BLaER1 (cell line): ENCODE results near the gene KRT1.

Experiments used
- H3K27ac ChIP-seq: shearing (Covaris generic); formaldehyde crosslinking; 2 replicates; pipeline ENCODE4 v1.8.1; 2022
- H3K27me3 ChIP-seq: shearing (Covaris generic); formaldehyde crosslinking; 2 replicates; pipeline ENCODE4 v1.8.1; 2022
- H3K36me3 ChIP-seq: shearing (Covaris generic); formaldehyde crosslinking; 2 replicates; pipeline ENCODE4 v1.8.1; 2022
- H3K4me1 ChIP-seq: shearing (Covaris generic); formaldehyde crosslinking; 2 replicates; pipeline ENCODE4 v1.8.1; 2022
- H3K4me2 ChIP-seq: shearing (Covaris generic); formaldehyde crosslinking; 2 replicates; pipeline ENCODE4 v1.8.1; 2022
- H3K4me3 ChIP-seq: shearing (Covaris generic); formaldehyde crosslinking; 2 replicates; pipeline ENCODE4 v1.8.1; 2022
- H3K9ac ChIP-seq: shearing (Covaris generic); formaldehyde crosslinking; 2 replicates; pipeline ENCODE4 v1.8.1; 2022
- H3K9me3 ChIP-seq: shearing (Covaris generic); formaldehyde crosslinking; 2 replicates; pipeline ENCODE4 v1.8.1; 2022
- H4K20me1 ChIP-seq: shearing (Covaris generic); formaldehyde crosslinking; 2 replicates; pipeline ENCODE4 v1.8.1; 2022
- Cebpa-rat ChIP-seq: shearing (Covaris generic); IDR thresholded peaks from 2 replicates; pipeline ENCODE4 v1.8.1; 2022

Gene KRT1

GRCh38 chr12:52691076-52691840 lies 11.1 kb upstream of the KRT1 start:
- no peak for TF ChIP-seq Cebpa-rat
- Histone ChIP-seq H3K4me3 (peak overlapping the region; percentile 59), H3K4me2 (peak overlapping the region; percentile 82), H3K27ac (no peak overlapping the region), H3K9me3 (no peaks in the 10 kb centered on the region), H4K20me1 (no peaks in the 10 kb centered on the region), H3K36me3 (no peaks in the 10 kb centered on the region), H3K27me3 (peaks cover 43% of the 10 kb centered on the region), H3K4me1 (peaks cover 9% of the 10 kb centered on the region), H3K9ac (peak overlapping the region; percentile 41; the same call in 1 of the 2 replicates)

- Histone ChIP-seq H3K4me2 (peak overlapping the region; percentile 82), H3K4me3 (peak overlapping the region; percentile 59), H3K9me3 (no peaks in the 10 kb centered on the region), H3K27me3 (peaks cover 43% of the 10 kb centered on the region), H3K27ac (no peak overlapping the region), H3K4me1 (peaks cover 9% of the 10 kb centered on the region), H3K9ac (peak overlapping the region; percentile 41; the same call in 1 of the 2 replicates), H3K36me3 (no peaks in the 10 kb centered on the region), H4K20me1 (no peaks in the 10 kb centered on the region)
- no peak for TF ChIP-seq Cebpa-rat
These were observed 10.3 kb upstream of the KRT1 start for GRCh38 chr12:52690351-52691075.

- Histone ChIP-seq H3K4me1 (peaks cover 9% of the 10 kb centered on the region), H4K20me1 (no peaks in the 10 kb centered on the region), H3K9ac (no peak overlapping the region), H3K4me2 (no peak overlapping the region), H3K9me3 (no peaks in the 10 kb centered on the region), H3K36me3 (no peaks in the 10 kb centered on the region), H3K27me3 (peaks cover 43% of the 10 kb centered on the region), H3K4me3 (no peak overlapping the region), H3K27ac (no peak overlapping the region)
- no peak for TF ChIP-seq Cebpa-rat
These were observed 9.7 kb upstream of the KRT1 start for GRCh38 chr12:52689936-52690335.

GRCh38 chr12:52689239-52689638 lies 9.0 kb upstream of the KRT1 start:
- Histone ChIP-seq H3K9ac (no peak overlapping the region), H3K4me3 (no peak overlapping the region), H3K4me1 (peaks cover 9% of the 10 kb centered on the region), H4K20me1 (no peaks in the 10 kb centered on the region), H3K4me2 (no peak overlapping the region), H3K27ac (no peak overlapping the region), H3K36me3 (no peaks in the 10 kb centered on the region), H3K9me3 (no peaks in the 10 kb centered on the region), H3K27me3 (peaks cover 43% of the 10 kb centered on the region)
- TF ChIP-seq Cebpa-rat, result no peak

DNA sequence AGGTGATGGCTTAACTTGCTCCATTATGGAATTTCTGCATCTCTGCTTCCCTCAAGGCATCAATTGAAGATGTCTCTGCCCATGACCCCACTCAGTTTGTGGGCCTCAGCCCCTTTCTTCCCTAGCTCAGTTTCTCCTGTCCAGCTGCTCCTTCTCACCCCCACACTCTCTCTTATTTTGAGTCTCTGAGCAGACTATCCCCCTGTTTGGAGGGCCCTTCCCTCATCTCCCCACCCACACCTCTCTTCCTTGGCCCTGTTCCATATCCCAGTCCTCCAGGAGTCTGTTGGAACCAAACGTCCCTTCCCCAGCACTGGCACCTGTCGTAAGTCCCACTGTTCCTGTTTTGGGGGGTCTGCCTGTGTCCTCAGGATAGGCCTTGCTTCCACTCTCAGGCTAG lies 8.3 kb upstream of the KRT1 start:
- Histone ChIP-seq H3K4me1 (peaks cover 9% of the 10 kb centered on the region), H3K36me3 (no peaks in the 10 kb centered on the region), H3K27me3 (peaks cover 43% of the 10 kb centered on the region), H3K4me3 (no peak overlapping the region), H3K9ac (no peak overlapping the region), H4K20me1 (no peaks in the 10 kb centered on the region), H3K27ac (no peak overlapping the region), H3K9me3 (no peaks in the 10 kb centered on the region), H3K4me2 (no peak overlapping the region)
- no peak for TF ChIP-seq Cebpa-rat

- Histone ChIP-seq H3K4me2 (no peak overlapping the region), H4K20me1 (no peaks in the 10 kb centered on the region), H3K36me3 (no peaks in the 10 kb centered on the region), H3K27ac (no peak overlapping the region), H3K4me3 (no peak overlapping the region), H3K4me1 (peaks cover 9% of the 10 kb centered on the region), H3K9me3 (no peaks in the 10 kb centered on the region), H3K27me3 (peaks cover 39% of the 10 kb centered on the region), H3K9ac (no peak overlapping the region)
- no peak for TF ChIP-seq Cebpa-rat
These were observed 7.5 kb upstream of the KRT1 start for GRCh38 chr12:52687497-52688385.

DNA sequence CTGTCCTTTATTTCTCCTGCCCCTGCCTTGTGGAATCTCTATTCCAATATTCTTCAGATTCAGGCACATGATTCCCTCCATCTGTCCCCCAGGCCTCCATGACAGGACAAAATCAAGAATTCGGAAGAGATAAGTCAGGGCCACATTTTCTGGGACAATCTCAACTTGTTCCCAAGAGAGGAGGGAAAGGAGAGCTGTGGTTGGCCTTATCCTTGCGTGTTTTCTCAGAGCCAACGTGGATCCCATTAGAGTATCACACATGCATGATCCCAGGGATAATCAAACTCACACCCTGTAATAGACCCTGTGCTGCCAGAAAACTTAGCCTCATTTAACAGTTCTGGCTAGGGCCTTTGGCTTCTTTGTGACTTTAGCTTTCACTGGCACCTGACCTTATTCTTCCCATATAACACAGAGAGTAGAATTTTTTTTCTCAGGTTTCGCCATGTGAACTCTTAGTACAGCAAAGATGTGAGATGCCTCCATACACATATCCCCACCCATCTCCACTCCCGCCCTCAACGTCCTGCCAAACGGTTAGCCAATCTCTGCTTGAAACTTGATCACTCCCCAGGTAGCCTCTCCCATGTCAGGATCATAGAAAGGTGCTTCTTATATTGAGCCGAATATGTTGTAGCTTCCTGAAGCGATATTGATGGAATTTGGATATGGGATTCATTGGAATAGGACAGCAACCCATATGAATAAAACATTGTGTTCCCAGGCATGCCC lies 6.7 kb upstream of the KRT1 start:
- Histone ChIP-seq H3K4me3 (no peak overlapping the region), H3K4me1 (peaks cover 9% of the 10 kb centered on the region), H3K9me3 (no peaks in the 10 kb centered on the region), H3K27ac (no peak overlapping the region), H3K4me2 (no peak overlapping the region), H4K20me1 (no peaks in the 10 kb centered on the region), H3K9ac (no peak overlapping the region), H3K27me3 (peaks cover 31% of the 10 kb centered on the region), H3K36me3 (no peaks in the 10 kb centered on the region)
- no peak for TF ChIP-seq Cebpa-rat

DNA sequence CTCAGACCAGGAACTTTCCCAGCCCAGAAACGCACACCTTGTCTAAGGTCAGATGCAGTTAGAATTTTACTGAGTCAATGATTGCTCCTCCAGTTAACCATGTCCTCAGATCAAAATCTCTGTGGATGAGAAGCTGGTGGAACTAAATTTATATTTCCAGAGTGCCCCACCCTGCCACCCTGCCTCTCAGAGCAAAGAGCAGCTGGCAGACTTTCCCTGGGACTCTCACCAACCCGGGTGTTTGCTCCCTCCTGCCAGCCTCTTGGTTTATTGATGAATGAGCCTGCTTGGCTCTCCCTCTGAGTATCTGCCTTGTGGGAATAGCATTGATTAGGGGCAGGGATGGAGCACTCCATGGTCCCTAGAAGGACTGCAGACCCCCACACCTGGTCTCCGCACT lies 5.9 kb upstream of the KRT1 start:
- Histone ChIP-seq H3K27me3 (peaks cover 23% of the 10 kb centered on the region), H3K4me1 (peaks cover 5% of the 10 kb centered on the region), H3K9ac (no peak overlapping the region), H3K9me3 (no peaks in the 10 kb centered on the region), H3K4me3 (no peak overlapping the region), H4K20me1 (no peaks in the 10 kb centered on the region), H3K36me3 (no peaks in the 10 kb centered on the region), H3K4me2 (no peak overlapping the region), H3K27ac (no peak overlapping the region)
- TF ChIP-seq Cebpa-rat, result no peak

DNA sequence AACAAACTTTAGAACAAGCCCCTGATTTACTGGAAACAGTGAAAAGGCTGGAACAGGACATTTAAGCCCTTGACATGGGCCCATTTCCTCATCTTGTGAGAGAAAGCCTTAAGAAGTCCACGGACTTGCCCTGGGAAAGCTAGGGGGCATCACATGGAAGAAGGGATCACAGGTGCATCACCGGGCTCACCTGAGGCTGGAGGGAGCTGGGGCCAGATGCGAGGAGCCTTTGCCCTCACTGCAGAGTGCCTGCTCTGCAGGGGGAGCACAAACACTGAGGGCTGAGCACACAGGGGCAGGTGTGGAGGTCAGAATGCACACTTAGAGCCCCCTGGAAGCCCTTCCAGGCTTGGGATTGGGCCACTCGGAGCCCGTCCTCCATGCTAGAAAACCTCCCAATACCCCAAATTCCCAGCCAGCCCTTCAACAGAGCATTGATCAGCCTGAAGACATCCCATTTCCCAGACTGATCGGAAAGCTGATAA lies 5.2 kb upstream of the KRT1 start:
- Histone ChIP-seq H3K27ac (no peak overlapping the region), H3K9ac (no peak overlapping the region), H3K27me3 (peaks cover 16% of the 10 kb centered on the region), H3K4me2 (no peak overlapping the region), H3K9me3 (no peaks in the 10 kb centered on the region), H3K4me1 (no peaks in the 10 kb centered on the region; the same call in 1 of the 2 replicates), H3K36me3 (no peaks in the 10 kb centered on the region), H3K4me3 (no peak overlapping the region), H4K20me1 (no peaks in the 10 kb centered on the region)
- no peak for TF ChIP-seq Cebpa-rat
